Ovary (tissue), 3 donors: ENCODE data around the gene SHISA4.

ENCODE experiments used
- CTCF ChIP-seq, 3 donors: fragments of 450-650 bp in 2 of 3; fragments of 200-600 bp in 1 of 3; IDR thresholded peaks; one replicate each; pipeline versions ENCODE4 v1.5.1 to v1.8.0; 2016 to 2022; ENCODE audit warnings: antibody characterized with exemption in 3 of 3, mild to moderate bottlenecking in 1 of 3
- POLR2A ChIP-seq: fragments of 450-650 bp; IDR thresholded peaks from one replicate; pipeline ENCODE4 v1.6.1; 2017; ENCODE audit warnings: antibody characterized with exemption, mild to moderate bottlenecking, moderate library complexity
- donor health status: DM: no; HTN: no; CAD: no.

GRCh38 chr1:201876148-201876818, 12.4 kb upstream of the SHISA4 start:
- TF ChIP-seq POLR2A (no peak), CTCF (IDR thresholded peaks at IDR 0.05) (no peak)
